Caco-2 (cell line): ENCODE results near the gene FCHSD2. TPM values are rescaled to one million over a fixed set of nuclear protein-coding genes. Genes with fewer than 3 reads are reported as not detected.

ENCODE experiments used
- BruUV-seq: library from RNA; stranded (reverse); fragments of 400-500 nt; replicated peaks from 2 replicates; lab custom pipeline; 2021; lab: Mats Ljungman, UMichigan
- CTCF ChIA-PET: fragments of 300-600 bp; sonication (Branson Sonifier 250); formaldehyde crosslinking; loops from one replicate; lab custom pipeline; 2022; ENCODE audit warnings: antibody characterized with exemption; lab: Charles Lee
- POLR2A ChIA-PET: fragments of 300-600 bp; sonication (Branson Sonifier 250); formaldehyde crosslinking; loops from one replicate; lab custom pipeline; 2022; ENCODE audit warnings: antibody characterized with exemption; lab: Charles Lee
- DNase-seq, 2 experiments: peaks; one replicate each; pipeline versions ENCODE4 v3.0.0 to v3.0.0-alpha.2; 2020 to 2022
- H3K27me3 ChIP-seq: replicated peaks from 2 replicates; pipeline ENCODE4 v1.6.0; 2011; ENCODE audit warnings: low read length; ENCODE audit not compliant: control insufficient read depth, insufficient read depth
- H3K36me3 ChIP-seq: 2 replicates; pipeline ENCODE4 v1.5.1; 2011; ENCODE audit warnings: low read length; ENCODE audit not compliant: control insufficient read depth, insufficient read depth
- H3K4me1 ChIP-seq: fragments of 250-450 bp; sonication (Bioruptor Pico); 2 replicates; pipeline ENCODE4 v1.5.1; 2020; ENCODE audit warnings: mild to moderate bottlenecking
- H3K4me3 ChIP-seq: 2 replicates; pipeline ENCODE4 v1.5.1; 2011; ENCODE audit warnings: low read depth, mild to moderate bottlenecking, control low read depth, low read length
- H3K9me3 ChIP-seq: fragments of 250-450 bp; sonication (Bioruptor Pico); 2 replicates; pipeline ENCODE4 v1.5.1; 2020; ENCODE audit warnings: mild to moderate bottlenecking, moderate library complexity
- H3K27ac Mint-ChIP-seq: one replicate; pipeline ENCODE4 v1.8.0; 2022; ENCODE audit warnings: mixed read lengths; ENCODE audit not compliant: unreplicated experiment
- H3K27me3 Mint-ChIP-seq: one replicate; pipeline ENCODE4 v1.8.0; 2022; ENCODE audit warnings: mixed read lengths; ENCODE audit not compliant: insufficient read depth, unreplicated experiment
- H3K36me3 Mint-ChIP-seq: one replicate; pipeline ENCODE4 v1.8.0; 2022; ENCODE audit warnings: mild to moderate bottlenecking, mixed read lengths; ENCODE audit not compliant: insufficient read depth, unreplicated experiment
- H3K4me1 Mint-ChIP-seq: one replicate; pipeline ENCODE4 v1.8.0; 2022; ENCODE audit warnings: low read depth, mixed read lengths; ENCODE audit not compliant: unreplicated experiment
- H3K4me3 Mint-ChIP-seq: one replicate; pipeline ENCODE4 v1.8.0; 2022; ENCODE audit warnings: mild to moderate bottlenecking, moderate library complexity, mixed read lengths; ENCODE audit not compliant: unreplicated experiment
- H3K9me3 Mint-ChIP-seq: one replicate; pipeline ENCODE4 v1.8.0; 2022; ENCODE audit warnings: mixed read lengths; ENCODE audit not compliant: unreplicated experiment
- CTCF ChIP-seq, 2 experiments: fragments of 200-600 bp in 1 of 2; IDR thresholded peaks; 1 replicate in 1 of 2; 2 replicates in 1 of 2; pipeline versions ENCODE4 v1.5.1 to v1.8.0; 2011 to 2022; ENCODE audit warnings: antibody characterized with exemption in 1 of 2, control low read depth in 1 of 2, inconsistent platforms in 1 of 2, low read depth in 1 of 2, low read length in 1 of 2, mild to moderate bottlenecking in 1 of 2, moderate library complexity in 1 of 2; ENCODE audit not compliant: insufficient read depth in 1 of 2, severe bottlenecking in 1 of 2, unreplicated experiment in 1 of 2
- intact Hi-C: fragments of 100-400 bp; cut with micrococcal nuclease; formaldehyde crosslinking; loops from one replicate; pipeline ENCODE4 v1.10.0; 2022; ENCODE audit not compliant: unreplicated experiment
- total RNA-seq: library from RNA; stranded (reverse); gene quantifications from 2 replicates; pipeline ENCODE4 v1.2.3, GENCODE V29; 2022

The FCHSD2 gene
- total RNA-seq, 1 experiment from 2014 or later: 32.7 TPM

GRCh38 chr11:72908032-72908676 is 234.0 kb downstream of the FCHSD2 start:
- intact Hi-C loops: no loop called here
- H3K9me3 Mint-ChIP-seq: peaks cover 55% of the 10 kb centered on the region
- ChIA-PET CTCF (no interaction called here), POLR2A (no interaction called here)
- H3K4me1 Mint-ChIP-seq: peaks cover 18% of the 10 kb centered on the region
- Histone ChIP-seq H3K9me3 (peaks cover 32% of the 10 kb centered on the region), H3K4me1 (peaks cover 17% of the 10 kb centered on the region), H3K27me3 (no peaks in the 10 kb centered on the region), H3K36me3 (no peaks in the 10 kb centered on the region), H3K4me3 (no peak overlapping the region)
- no peak for TF ChIP-seq CTCF (IDR thresholded peaks at IDR 0.05; ENCODE audit: insufficient read depth in 1 of 2, low read depth in 1 of 2, low read length in 1 of 2, severe bottlenecking in 1 of 2, unreplicated experiment in 1 of 2)
- no peak for DNase-seq
- BruUV-seq: no TSS peak
- H3K27ac Mint-ChIP-seq: no peak overlapping the region
- no peaks in the 10 kb centered on the region for H3K27me3 Mint-ChIP-seq
- H3K4me3 Mint-ChIP-seq: no peak overlapping the region
- peaks cover 17% of the 10 kb centered on the region for H3K36me3 Mint-ChIP-seq

GRCh38 chr11:72904016-72904415 is 238.1 kb downstream of the FCHSD2 start:
- BruUV-seq: no TSS peak
- H3K9me3 Mint-ChIP-seq: peaks cover 24% of the 10 kb centered on the region
- H3K36me3 ChIP-seq: no peaks in the 10 kb centered on the region
- no peaks in the 10 kb centered on the region for H3K27me3 Mint-ChIP-seq
- intact Hi-C loops: no loop called here
- TF ChIP-seq CTCF (IDR thresholded peaks at IDR 0.05; ENCODE audit: insufficient read depth in 1 of 2, low read depth in 1 of 2, low read length in 1 of 2, severe bottlenecking in 1 of 2, unreplicated experiment in 1 of 2): no peak
- no peak overlapping the region for H3K27ac Mint-ChIP-seq
- POLR2A ChIA-PET: interaction anchor here (0.6 kb wide), 1 partner anchor 206 kb away, joined by 3 read pairs; no protein-coding TSS in a partner anchor
- H3K36me3 Mint-ChIP-seq: peaks cover 3% of the 10 kb centered on the region
- peaks cover 21% of the 10 kb centered on the region for H3K4me1 Mint-ChIP-seq
- H3K4me3 Mint-ChIP-seq: no peak overlapping the region
- H3K9me3 ChIP-seq: peaks cover 8% of the 10 kb centered on the region
- no peak overlapping the region for H3K4me3 ChIP-seq
- DNase-seq: no peak
- CTCF ChIA-PET: interaction anchor here (1.0 to 1.1 kb wide), 2 partner anchors 91 to 238 kb away, joined by 3 to 5 read pairs; partner anchors contain the start of gene FCHSD2
- H3K27me3 ChIP-seq: no peaks in the 10 kb centered on the region
- peaks cover 17% of the 10 kb centered on the region for H3K4me1 ChIP-seq

GRCh38 chr11:72901374-72901773 is 240.7 kb downstream of the FCHSD2 start:
- intact Hi-C loops: no loop called here
- H3K27ac Mint-ChIP-seq: no peak overlapping the region
- Histone ChIP-seq H3K36me3 (no peaks in the 10 kb centered on the region), H3K4me3 (no peak overlapping the region), H3K27me3 (no peaks in the 10 kb centered on the region), H3K4me1 (peaks cover 17% of the 10 kb centered on the region), H3K9me3 (no peaks in the 10 kb centered on the region)
- no peaks in the 10 kb centered on the region for H3K36me3 Mint-ChIP-seq
- peaks cover 1% of the 10 kb centered on the region for H3K9me3 Mint-ChIP-seq
- BruUV-seq: no TSS peak
- no peaks in the 10 kb centered on the region for H3K27me3 Mint-ChIP-seq
- no peak for DNase-seq
- H3K4me1 Mint-ChIP-seq: peaks cover 21% of the 10 kb centered on the region
- H3K4me3 Mint-ChIP-seq: no peak overlapping the region
- TF ChIP-seq CTCF (IDR thresholded peaks at IDR 0.05; ENCODE audit: insufficient read depth in 1 of 2, low read depth in 1 of 2, low read length in 1 of 2, severe bottlenecking in 1 of 2, unreplicated experiment in 1 of 2): no peak
- ChIA-PET POLR2A (no interaction called here), CTCF (no interaction called here)
